Aorta (tissue), 5 donors: ENCODE results near the gene ORM1. TPM values are rescaled to one million over a fixed set of nuclear protein-coding genes. Genes with fewer than 3 reads are reported as not detected.
A peak's percentile ranks its signal among the peaks of the same experiment; 100 is the strongest.

Experiments
- ATAC-seq: fragments of 200-7000 bp; cut with Tn5 transposase; one replicate; pipeline ENCODE4 v1.9.1; 2022; ENCODE audit warnings: moderate library complexity; ENCODE audit not compliant: low FRiP score
- DNase-seq, 2 donors: peaks; one replicate each; pipeline ENCODE4 v3.0.0-alpha.2; 2020
- H3K27ac ChIP-seq, 2 donors: one replicate each; pipeline ENCODE4 v1.5.1; 2013; ENCODE audit warnings: low read length in 2 of 2, mild to moderate bottlenecking in 2 of 2, moderate library complexity in 2 of 2, control low read depth in 1 of 2, inconsistent platforms in 1 of 2, low read depth in 1 of 2
- H3K27me3 ChIP-seq, 2 donors: one replicate each; pipeline ENCODE4 v1.6.1; 2013; ENCODE audit warnings: control low read depth in 1 of 2, low read length in 1 of 2, mild to moderate bottlenecking in 1 of 2, moderate library complexity in 1 of 2; ENCODE audit not compliant: insufficient read depth in 2 of 2, control insufficient read depth in 1 of 2
- H3K36me3 ChIP-seq, 2 donors: one replicate each; pipeline ENCODE4 v1.6.1; 2013; ENCODE audit warnings: control low read depth in 1 of 2, low read length in 1 of 2, mild to moderate bottlenecking in 1 of 2; ENCODE audit not compliant: insufficient read depth in 2 of 2, control insufficient read depth in 1 of 2
- H3K4me1 ChIP-seq, 2 donors: one replicate each; pipeline ENCODE4 v1.6.1; 2013; ENCODE audit warnings: low read length in 2 of 2, control low read depth in 1 of 2, mild to moderate bottlenecking in 1 of 2, moderate library complexity in 1 of 2; ENCODE audit not compliant: insufficient read depth in 2 of 2, control insufficient read depth in 1 of 2
- H3K4me3 ChIP-seq, 2 donors: one replicate each; pipeline ENCODE4 v1.5.1; 2013; ENCODE audit warnings: low read length in 2 of 2, control low read depth in 1 of 2, mild to moderate bottlenecking in 1 of 2
- H3K9me3 ChIP-seq: one replicate; pipeline ENCODE4 v1.6.1; 2013; ENCODE audit warnings: mild to moderate bottlenecking, low read length; ENCODE audit not compliant: control insufficient read depth
- WGBS, 2 donors: extraction: QIAGEN DNeasy Blood & Tissue Kit; methylation state at CpG; one replicate each; pipeline ENCODE4 v1.1.7; 2013; 5-methylcytosine and 5-hydroxymethylcytosine counted together
- intact Hi-C, 2 donors: fragments of 100-400 bp; cut with DNase I; formaldehyde crosslinking; loops; one replicate each; pipeline versions ENCODE4 v1.14.2 to v1.15.0; 2022
- polyA plus RNA-seq, 2 donors: library from polyadenylated mRNA; stranded (reverse); fragments of 200-250 nt; gene quantifications; one replicate each; pipeline ENCODE4 v1.2.3, GENCODE V29; 2013
- total RNA-seq, 2 donors: library from RNA; stranded (reverse); fragmentation: NEBNext Ultra II Directional; extraction: Animal tissue kit (Norgen Biotek cat#: 25700); gene quantifications; one replicate each; pipeline ENCODE4 v1.2.1, GENCODE V29; 2021
- donor health status: healthy with polysubstance abuse.
- donor health status: Bipolar disorder and iron deficiency.
- donor health status: DM: no; HTN: no; CAD: no.
- donor health status: DM: no; HTN: no; CAD: no.
- donor health status: DM: yes; HTN: yes; CAD: no.

ORM1 gene
- total and polyA plus RNA-seq, 4 donors: 0.28 to 3.0 (median 0.45) TPM; not detected in 1

GRCh38 chr9:114371973-114372917, 49.3 kb downstream of the ORM1 start:
- peak; percentile 40 for ATAC-seq
- intact Hi-C loops: no loop called here
- Histone ChIP-seq H3K9me3 (no peaks in the 10 kb centered on the region), H3K36me3 (peaks cover 0 to 2% of the 10 kb centered on the region in 2 donors), H3K4me3 (no peak overlapping the region), H3K27me3 (no peaks in the 10 kb centered on the region), H3K4me1 (no peaks in the 10 kb centered on the region), H3K27ac (no peak overlapping the region)
- 12 to 21% methylated on average over 14 of the region's 14 CpGs for WGBS, 2 donors
- peak in 1 of 2 donors; percentile 77 for DNase-seq

- Histone ChIP-seq H3K27me3 (no peaks in the 10 kb centered on the region), H3K9me3 (no peaks in the 10 kb centered on the region), H3K36me3 (peaks cover 0 to 1% of the 10 kb centered on the region in 2 donors), H3K4me3 (no peak overlapping the region), H3K27ac (peak overlapping the region in 1 of 2 donors; percentile 24), H3K4me1 (no peaks in the 10 kb centered on the region)
- ATAC-seq (peak; percentile 70), DNase-seq (peak; percentile 80 to 89)
- 48 to 57% methylated on average over 6 to 9 of the region's 9 CpGs for WGBS, 2 donors
- intact Hi-C loops: no loop called here
Observed at GRCh38 chr9:114372921-114373448, 50.1 kb downstream of the ORM1 start.

- intact Hi-C loops: no loop called here
- H3K9me3 ChIP-seq: no peaks in the 10 kb centered on the region
- H3K4me1 ChIP-seq: no peaks in the 10 kb centered on the region
- H3K27ac ChIP-seq: no peak overlapping the region
- no peak overlapping the region for H3K4me3 ChIP-seq
- ATAC-seq (no peak), DNase-seq (peak in 1 of 2 donors; percentile 71)
- H3K27me3 ChIP-seq: no peaks in the 10 kb centered on the region
- H3K36me3 ChIP-seq: peaks cover 0 to 1% of the 10 kb centered on the region in 2 donors
- 86 to 89% methylated on average over 16 of the region's 16 CpGs for whole genome bisulfite sequencing, 2 donors
Observed at GRCh38 chr9:114373960-114374730, 51.2 kb downstream of the ORM1 start.

- peaks cover 0 to 1% of the 10 kb centered on the region in 2 donors for H3K36me3 ChIP-seq
- ATAC-seq (no peak), DNase-seq (peak in 1 of 2 donors; percentile 42)
- no peak overlapping the region for H3K27ac ChIP-seq
- no peaks in the 10 kb centered on the region for H3K27me3 ChIP-seq
- intact Hi-C loops: no loop called here
- H3K4me1 ChIP-seq: no peaks in the 10 kb centered on the region
- H3K4me3 ChIP-seq: no peak overlapping the region
- WGBS, 2 donors: 75 to 76% methylated on average over 9 of the region's 9 CpGs
- no peaks in the 10 kb centered on the region for H3K9me3 ChIP-seq
Observed at GRCh38 chr9:114374936-114375335, 52.0 kb downstream of the ORM1 start.

- intact Hi-C loops: no loop called here
- DNase-seq (peak in 1 of 2 donors; percentile 55), ATAC-seq (no peak)
- H3K27me3 ChIP-seq: no peaks in the 10 kb centered on the region
- no peak overlapping the region for H3K4me3 ChIP-seq
- peaks cover 0 to 1% of the 10 kb centered on the region in 2 donors for H3K36me3 ChIP-seq
- H3K27ac ChIP-seq: no peak overlapping the region
- 81% methylated on average over 9 of the region's 9 CpGs for WGBS, 2 donors
- no peaks in the 10 kb centered on the region for H3K4me1 ChIP-seq
- H3K9me3 ChIP-seq: no peaks in the 10 kb centered on the region
Observed at GRCh38 chr9:114375386-114376175, 52.7 kb downstream of the ORM1 start.

Other genes starting within 250 kb of the ORM1 start
- not detected for gene AMBP, start 244.8 kb upstream of the ORM1 start, total RNA-seq
- gene AMBP, start 244.8 kb upstream of the ORM1 start, polyA plus RNA-seq: under 1 TPM in 1 of 2 donors, not detected in 1; 0.50 TPM
- gene KIF12, start 223.8 kb upstream of the ORM1 start, total RNA-seq: not detected
- 1 to 10 TPM in 1 of 2 donors, under 1 TPM in 1; 0.38 to 8.4 TPM for gene KIF12, start 223.8 kb upstream of the ORM1 start, polyA plus RNA-seq
- 10 to 100 TPM; 36.9 to 54.3 TPM for gene COL27A1, start 167.6 kb upstream of the ORM1 start, total RNA-seq
- 10 to 100 TPM in 1 of 2 donors, 1 to 10 TPM in 1; 1.9 to 59.4 TPM for gene COL27A1, start 167.6 kb upstream of the ORM1 start, polyA plus RNA-seq
- gene ORM2, start 6.8 kb downstream of the ORM1 start, total RNA-seq: not detected
- gene ORM2, start 6.8 kb downstream of the ORM1 start, polyA plus RNA-seq: not detected
- 10 to 100 TPM; 36.5 to 56.0 TPM for gene AKNA, start 64.9 kb downstream of the ORM1 start, total RNA-seq
- gene AKNA, start 64.9 kb downstream of the ORM1 start, polyA plus RNA-seq: 10 to 100 TPM; 11.9 to 27.5 TPM
- 1 to 10 TPM; 3.8 to 4.0 TPM for gene WHRN, start 182.4 kb downstream of the ORM1 start, total RNA-seq
- 1 to 10 TPM; 1.5 to 3.4 TPM for gene WHRN, start 182.4 kb downstream of the ORM1 start, polyA plus RNA-seq